ENCODE measurements around the gene FBXL7. TPM values are rescaled to one million over a fixed set of nuclear protein-coding genes. Genes with fewer than 3 reads are reported as not detected.

FBXL7 gene
- total and polyA plus RNA-seq, 3 experiments from 2014 or later: not detected

GRCh38 chr5:15550502-15551112 lies 50.6 kb downstream of the FBXL7 start:
- no peaks in the 10 kb centered on the region for H3K36me3 ChIP-seq (ENCODE audit: insufficient read depth, low read length)
- Mint-ChIP-seq H3K36me3 (peaks cover 0 to 2% (median 0%) of the 10 kb centered on the region in 3 donors), H3K9me3 (peaks cover 1 to 10% (median 4%) of the 10 kb centered on the region in 5 donors), H3K27me3 (no peaks in the 10 kb centered on the region), H3K27ac (no peak overlapping the region), H3K4me1 (no peaks in the 10 kb centered on the region), H3K4me3 (no peak overlapping the region)
- no peak overlapping the region for H3K4me3 ChIP-seq (ENCODE audit: low read length)
- CTCF ChIA-PET: no interaction called here
- POLR2A ChIA-PET: no interaction called here
- no peaks in the 10 kb centered on the region for H3K4me1 ChIP-seq (ENCODE audit: insufficient read depth, low read length)
- no peaks in the 10 kb centered on the region for H3K9me3 ChIP-seq (ENCODE audit: low read length)
- no peak for DNase-seq
- no peak overlapping the region for H3K27ac ChIP-seq (ENCODE audit: low read depth, low read length)
- H3K27me3 ChIP-seq (ENCODE audit: insufficient read depth, low read length, poor library complexity, severe bottlenecking): no peaks in the 10 kb centered on the region

- ChIA-PET POLR2A (no interaction called here), CTCF (no interaction called here)
- Histone ChIP-seq H3K27me3 (ENCODE audit: insufficient read depth, low read length, poor library complexity, severe bottlenecking) (no peaks in the 10 kb centered on the region), H3K36me3 (ENCODE audit: insufficient read depth, low read length) (no peaks in the 10 kb centered on the region), H3K4me1 (ENCODE audit: insufficient read depth, low read length) (no peaks in the 10 kb centered on the region), H3K4me3 (ENCODE audit: low read length) (no peak overlapping the region), H3K9me3 (ENCODE audit: low read length) (no peaks in the 10 kb centered on the region), H3K27ac (ENCODE audit: low read depth, low read length) (no peak overlapping the region)
- no peak for DNase-seq
- H3K4me1 Mint-ChIP-seq: no peaks in the 10 kb centered on the region
- H3K27ac Mint-ChIP-seq: no peak overlapping the region
- H3K27me3 Mint-ChIP-seq: no peaks in the 10 kb centered on the region
- H3K9me3 Mint-ChIP-seq: peaks cover 0 to 10% (median 4%) of the 10 kb centered on the region in 5 donors
- peak overlapping the region in 1 of 7 donors; percentile 37 for H3K4me3 Mint-ChIP-seq
- peaks cover 0 to 2% (median 0%) of the 10 kb centered on the region in 3 donors for H3K36me3 Mint-ChIP-seq
These were observed 51.1 kb downstream of the FBXL7 start for GRCh38 chr5:15551113-15551504.

GRCh38 chr5:15554542-15554941 lies 54.6 kb downstream of the FBXL7 start:
- H3K4me1 Mint-ChIP-seq: no peaks in the 10 kb centered on the region
- H3K4me3 ChIP-seq (ENCODE audit: low read length): no peak overlapping the region
- no peaks in the 10 kb centered on the region for H3K27me3 Mint-ChIP-seq
- no peak overlapping the region for H3K27ac ChIP-seq (ENCODE audit: low read depth, low read length)
- no peaks in the 10 kb centered on the region for H3K9me3 ChIP-seq (ENCODE audit: low read length)
- H3K27ac Mint-ChIP-seq: no peak overlapping the region
- no peak for DNase-seq
- no peaks in the 10 kb centered on the region for H3K27me3 ChIP-seq (ENCODE audit: insufficient read depth, low read length, poor library complexity, severe bottlenecking)
- H3K36me3 ChIP-seq (ENCODE audit: insufficient read depth, low read length): no peaks in the 10 kb centered on the region
- H3K36me3 Mint-ChIP-seq: peaks cover 0 to 2% (median 0%) of the 10 kb centered on the region in 3 donors
- POLR2A ChIA-PET: no interaction called here
- peaks cover 0 to 10% (median 4%) of the 10 kb centered on the region in 5 donors for H3K9me3 Mint-ChIP-seq
- H3K4me3 Mint-ChIP-seq: no peak overlapping the region
- CTCF ChIA-PET: no interaction called here
- no peaks in the 10 kb centered on the region for H3K4me1 ChIP-seq (ENCODE audit: insufficient read depth, low read length)

DNA sequence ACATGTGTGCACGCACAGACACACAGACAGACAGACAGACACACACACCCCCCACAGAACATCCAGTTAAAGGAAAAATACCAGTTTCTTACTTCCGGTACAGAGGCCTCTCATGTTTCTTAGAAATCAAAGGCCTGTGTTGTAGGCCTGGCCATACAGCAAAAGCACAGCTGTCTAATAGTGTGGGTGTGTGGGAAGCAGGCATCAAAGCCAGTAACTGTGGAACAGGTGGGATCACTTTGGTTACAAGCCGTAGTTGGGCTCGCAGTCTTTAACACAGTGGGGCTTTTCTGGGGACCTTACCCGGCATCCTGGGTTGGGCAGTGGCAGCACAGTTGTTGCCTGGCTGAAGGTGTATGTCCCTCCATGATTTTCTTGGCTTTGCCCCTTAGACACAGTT lies 55.2 kb downstream of the FBXL7 start:
- Histone ChIP-seq H3K9me3 (ENCODE audit: low read length) (no peaks in the 10 kb centered on the region), H3K27ac (ENCODE audit: low read depth, low read length) (no peak overlapping the region), H3K36me3 (ENCODE audit: insufficient read depth, low read length) (no peaks in the 10 kb centered on the region), H3K4me1 (ENCODE audit: insufficient read depth, low read length) (no peaks in the 10 kb centered on the region), H3K27me3 (ENCODE audit: insufficient read depth, low read length, poor library complexity, severe bottlenecking) (no peaks in the 10 kb centered on the region), H3K4me3 (ENCODE audit: low read length) (no peak overlapping the region)
- CTCF ChIA-PET: no interaction called here
- H3K36me3 Mint-ChIP-seq: peaks cover 0 to 2% (median 0%) of the 10 kb centered on the region in 3 donors
- H3K27me3 Mint-ChIP-seq: no peaks in the 10 kb centered on the region
- no peak overlapping the region for H3K27ac Mint-ChIP-seq
- no peaks in the 10 kb centered on the region for H3K4me1 Mint-ChIP-seq
- no peak overlapping the region for H3K4me3 Mint-ChIP-seq
- DNase-seq: no peak
- peaks cover 0 to 10% (median 4%) of the 10 kb centered on the region in 5 donors for H3K9me3 Mint-ChIP-seq
- POLR2A ChIA-PET: no interaction called here

DNA sequence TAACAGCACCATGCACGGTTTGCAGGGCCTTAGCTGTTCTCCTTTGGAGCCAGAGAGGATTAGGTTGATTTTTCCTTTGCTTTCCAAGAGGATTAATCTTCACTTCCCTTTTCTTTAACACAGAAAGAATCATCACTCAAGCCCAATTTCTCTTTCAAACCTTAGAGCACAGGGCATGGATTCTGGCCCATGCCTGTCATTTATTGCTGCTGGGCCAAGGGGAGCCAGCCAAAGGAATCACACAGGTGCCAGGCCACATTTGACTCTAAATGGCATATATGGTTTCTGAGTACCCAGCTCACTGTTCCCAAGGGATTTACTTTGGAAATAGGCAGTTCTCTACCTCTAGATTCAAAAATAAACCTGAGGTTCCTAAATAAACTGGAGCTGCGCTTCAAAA lies 58.3 kb downstream of the FBXL7 start:
- H3K27ac ChIP-seq (ENCODE audit: low read depth, low read length): no peak overlapping the region
- DNase-seq: no peak
- no peaks in the 10 kb centered on the region for H3K4me1 ChIP-seq (ENCODE audit: insufficient read depth, low read length)
- Mint-ChIP-seq H3K27ac (no peak overlapping the region), H3K4me1 (no peaks in the 10 kb centered on the region), H3K4me3 (no peak overlapping the region), H3K36me3 (no peaks in the 10 kb centered on the region), H3K27me3 (no peaks in the 10 kb centered on the region), H3K9me3 (peaks cover 0 to 13% (median under 1%) of the 10 kb centered on the region in 5 donors)
- no peaks in the 10 kb centered on the region for H3K36me3 ChIP-seq (ENCODE audit: insufficient read depth, low read length)
- H3K4me3 ChIP-seq (ENCODE audit: low read length): no peak overlapping the region
- CTCF ChIA-PET: no interaction called here
- H3K9me3 ChIP-seq (ENCODE audit: low read length): no peaks in the 10 kb centered on the region
- no peaks in the 10 kb centered on the region for H3K27me3 ChIP-seq (ENCODE audit: insufficient read depth, low read length, poor library complexity, severe bottlenecking)
- POLR2A ChIA-PET: no interaction called here

- Mint-ChIP-seq H3K4me1 (no peaks in the 10 kb centered on the region), H3K4me3 (no peak overlapping the region), H3K27me3 (no peaks in the 10 kb centered on the region), H3K9me3 (peaks cover 0 to 14% (median 0%) of the 10 kb centered on the region in 5 donors), H3K27ac (no peak overlapping the region), H3K36me3 (no peaks in the 10 kb centered on the region)
- H3K27me3 ChIP-seq (ENCODE audit: insufficient read depth, low read length, poor library complexity, severe bottlenecking): no peaks in the 10 kb centered on the region
- no peak overlapping the region for H3K4me3 ChIP-seq (ENCODE audit: low read length)
- H3K27ac ChIP-seq (ENCODE audit: low read depth, low read length): no peak overlapping the region
- ChIA-PET POLR2A (no interaction called here), CTCF (no interaction called here)
- no peak for DNase-seq
- H3K36me3 ChIP-seq (ENCODE audit: insufficient read depth, low read length): no peaks in the 10 kb centered on the region
- H3K4me1 ChIP-seq (ENCODE audit: insufficient read depth, low read length): no peaks in the 10 kb centered on the region
- no peaks in the 10 kb centered on the region for H3K9me3 ChIP-seq (ENCODE audit: low read length)
These were observed 58.7 kb downstream of the FBXL7 start for GRCh38 chr5:15558681-15559080.

DNA sequence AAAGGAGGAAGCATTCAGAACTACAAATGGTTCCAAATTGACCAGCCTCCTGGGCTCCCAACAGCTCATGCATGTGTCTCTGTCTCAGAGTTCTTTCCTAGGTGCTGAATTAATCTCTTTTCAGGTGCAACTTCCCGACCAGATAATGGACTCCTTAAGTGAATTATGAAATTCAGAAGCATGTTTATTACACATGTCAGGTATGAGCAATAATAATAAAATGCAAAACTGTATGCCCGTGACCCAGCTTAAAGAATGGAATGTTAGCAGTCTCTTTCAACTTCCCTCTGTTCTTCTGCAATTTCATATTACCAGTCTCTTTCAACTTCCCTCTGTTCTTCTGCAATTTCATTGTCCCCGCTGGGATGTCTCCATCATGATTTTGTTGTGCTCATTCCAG lies 60.4 kb downstream of the FBXL7 start:
- POLR2A ChIA-PET: no interaction called here
- H3K4me3 ChIP-seq (ENCODE audit: low read length): no peak overlapping the region
- no peaks in the 10 kb centered on the region for H3K4me1 ChIP-seq (ENCODE audit: insufficient read depth, low read length)
- CTCF ChIA-PET: no interaction called here
- no peaks in the 10 kb centered on the region for H3K9me3 ChIP-seq (ENCODE audit: low read length)
- no peak overlapping the region for H3K27ac ChIP-seq (ENCODE audit: low read depth, low read length)
- no peak overlapping the region for H3K27ac Mint-ChIP-seq
- no peak overlapping the region for H3K4me3 Mint-ChIP-seq
- no peaks in the 10 kb centered on the region for H3K36me3 ChIP-seq (ENCODE audit: insufficient read depth, low read length)
- H3K9me3 Mint-ChIP-seq: peaks cover 0 to 14% (median 0%) of the 10 kb centered on the region in 5 donors
- no peak for DNase-seq
- H3K36me3 Mint-ChIP-seq: no peaks in the 10 kb centered on the region
- no peaks in the 10 kb centered on the region for H3K4me1 Mint-ChIP-seq
- no peaks in the 10 kb centered on the region for H3K27me3 Mint-ChIP-seq
- H3K27me3 ChIP-seq (ENCODE audit: insufficient read depth, low read length, poor library complexity, severe bottlenecking): no peaks in the 10 kb centered on the region

DNA sequence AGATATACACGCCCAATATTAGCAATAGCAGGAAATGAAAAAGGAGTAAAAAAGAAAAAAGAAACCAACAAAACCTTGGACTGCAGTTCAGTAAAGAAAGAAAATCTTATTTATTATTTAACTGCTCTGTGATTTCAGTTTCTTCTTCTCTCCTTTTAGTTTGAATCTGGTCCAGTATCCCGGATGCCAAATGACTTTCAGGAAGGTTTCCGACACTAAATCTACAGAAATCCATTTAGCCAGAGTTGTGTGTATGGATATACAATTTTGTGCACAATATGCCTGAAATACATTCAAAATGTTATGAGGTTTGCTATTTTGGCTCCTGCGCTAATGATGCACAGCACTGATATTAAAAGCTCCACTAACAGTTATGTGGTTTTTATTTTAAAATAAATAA lies 64.5 kb downstream of the FBXL7 start:
- ChIA-PET CTCF (no interaction called here), POLR2A (no interaction called here)
- no peaks in the 10 kb centered on the region for H3K9me3 ChIP-seq (ENCODE audit: low read length)
- no peaks in the 10 kb centered on the region for H3K27me3 Mint-ChIP-seq
- H3K27ac ChIP-seq (ENCODE audit: low read depth, low read length): no peak overlapping the region
- H3K36me3 Mint-ChIP-seq: no peaks in the 10 kb centered on the region
- no peaks in the 10 kb centered on the region for H3K4me1 ChIP-seq (ENCODE audit: insufficient read depth, low read length)
- H3K4me3 Mint-ChIP-seq: no peak overlapping the region
- no peak overlapping the region for H3K27ac Mint-ChIP-seq
- no peak for DNase-seq
- no peak overlapping the region for H3K4me3 ChIP-seq (ENCODE audit: low read length)
- no peaks in the 10 kb centered on the region for H3K4me1 Mint-ChIP-seq
- H3K36me3 ChIP-seq (ENCODE audit: insufficient read depth, low read length): no peaks in the 10 kb centered on the region
- no peaks in the 10 kb centered on the region for H3K27me3 ChIP-seq (ENCODE audit: insufficient read depth, low read length, poor library complexity, severe bottlenecking)
- H3K9me3 Mint-ChIP-seq: peaks cover 0 to 14% (median 0%) of the 10 kb centered on the region in 5 donors

GRCh38 chr5:15564957-15565356 lies 65.0 kb downstream of the FBXL7 start:
- H3K9me3 Mint-ChIP-seq: peaks cover 0 to 14% (median 0%) of the 10 kb centered on the region in 5 donors
- no peak overlapping the region for H3K27ac Mint-ChIP-seq
- H3K36me3 Mint-ChIP-seq: no peaks in the 10 kb centered on the region
- Histone ChIP-seq H3K27ac (ENCODE audit: low read depth, low read length) (no peak overlapping the region), H3K4me1 (ENCODE audit: insufficient read depth, low read length) (no peaks in the 10 kb centered on the region), H3K27me3 (ENCODE audit: insufficient read depth, low read length, poor library complexity, severe bottlenecking) (no peaks in the 10 kb centered on the region), H3K4me3 (ENCODE audit: low read length) (no peak overlapping the region), H3K36me3 (ENCODE audit: insufficient read depth, low read length) (no peaks in the 10 kb centered on the region), H3K9me3 (ENCODE audit: low read length) (no peaks in the 10 kb centered on the region)
- ChIA-PET CTCF (no interaction called here), POLR2A (no interaction called here)
- H3K4me1 Mint-ChIP-seq: no peaks in the 10 kb centered on the region
- no peak for DNase-seq
- no peaks in the 10 kb centered on the region for H3K27me3 Mint-ChIP-seq
- H3K4me3 Mint-ChIP-seq: no peak overlapping the region
